SU-DHL-6 (cell line): ENCODE measurements around the gene MIGA1.

Experiments used
- H2AFZ ChIP-seq: fragments of 200-600 bp; sonication (generic); 2 replicates; pipeline ENCODE4 v1.6.1; 2014; ENCODE audit warnings: low read depth, mild to moderate bottlenecking, moderate library complexity, mixed read lengths, antibody characterized with exemption, low read length; ENCODE audit not compliant: severe bottlenecking
- H3F3A ChIP-seq: fragments of 200-600 bp; shearing (Covaris generic); 2 replicates; pipeline ENCODE4 v1.6.0; 2016; ENCODE audit warnings: antibody characterized with exemption, mild to moderate bottlenecking; ENCODE audit not compliant: insufficient read depth
- H3K27ac ChIP-seq: fragments of 200-600 bp; sonication (generic); 2 replicates; pipeline ENCODE4 v1.5.1; 2016; ENCODE audit warnings: low read depth, mild to moderate bottlenecking, low read length, moderate library complexity, mixed read lengths
- H3K27me3 ChIP-seq: fragments of 200-600 bp; sonication (generic), shearing (Covaris generic); 2 replicates; pipeline ENCODE4 v1.6.0; 2014; ENCODE audit warnings: mild to moderate bottlenecking, low read length
- H3K36me3 ChIP-seq: fragments of 200-600 bp; sonication (generic); 2 replicates; pipeline ENCODE4 v1.6.1; 2014; ENCODE audit warnings: mild to moderate bottlenecking, low read length, mixed read lengths
- H3K4me2 ChIP-seq: fragments of 300-600, 200-600 bp; shearing (Covaris generic), sonication (generic); 2 replicates; pipeline ENCODE4 v1.6.0; 2014; ENCODE audit warnings: low read length, low read depth, mild to moderate bottlenecking; ENCODE audit not compliant: poor library complexity, severe bottlenecking
- H3K4me3 ChIP-seq: fragments of 200-600 bp; sonication (generic); 2 replicates; pipeline ENCODE4 v1.5.1; 2014; ENCODE audit warnings: antibody characterized with exemption, low read length, mild to moderate bottlenecking, mixed read lengths; ENCODE audit not compliant: insufficient read depth, poor library complexity, severe bottlenecking
- H3K79me2 ChIP-seq: fragments of 200-600 bp; sonication (generic); 2 replicates; pipeline ENCODE4 v1.6.1; 2014; ENCODE audit warnings: mild to moderate bottlenecking, low read length, moderate library complexity; ENCODE audit not compliant: insufficient read depth
- H3K9ac ChIP-seq: fragments of 200-600 bp; sonication (generic); 2 replicates; pipeline ENCODE4 v1.7.0; 2014; ENCODE audit warnings: mild to moderate bottlenecking, low read length
- H3K9me2 ChIP-seq: fragments of 200-600 bp; sonication (generic); replicated peaks from 2 replicates; pipeline ENCODE4 v1.6.1; 2014; ENCODE audit warnings: low read length; ENCODE audit not compliant: insufficient read depth
- H3K9me3 ChIP-seq: fragments of 200-600 bp; sonication (generic); 2 replicates; pipeline ENCODE4 v1.6.1; 2014; ENCODE audit warnings: low read length, mixed read lengths; ENCODE audit not compliant: insufficient read depth
- H4K20me1 ChIP-seq: fragments of 200-600 bp; sonication (generic); 2 replicates; pipeline ENCODE4 v1.6.1; 2014; ENCODE audit warnings: low read depth, mild to moderate bottlenecking, antibody characterized with exemption, low read length, moderate library complexity, mixed read lengths
- CTCF ChIP-seq: fragments of 200-600 bp; sonication (generic); IDR thresholded peaks from one replicate; pipeline ENCODE4 v1.5.1; 2017; ENCODE audit warnings: antibody characterized with exemption, mild to moderate bottlenecking, low read length, moderate library complexity; ENCODE audit not compliant: insufficient read depth, poor library complexity, severe bottlenecking
- EZH2phosphoT487 ChIP-seq: fragments of 200-600 bp; sonication (generic), shearing (Covaris generic); conservative IDR thresholded peaks from 2 replicates; pipeline ENCODE4 v1.6.1; 2018; ENCODE audit warnings: mild to moderate bottlenecking, antibody characterized with exemption, low read length, moderate library complexity, mixed read lengths

Gene MIGA1

GRCh38 chr1:77882411-77882810 lies 103.0 kb downstream of the MIGA1 start:
- Histone ChIP-seq H3K36me3 (no peaks in the 10 kb centered on the region), H3K9me2 (no peaks in the 10 kb centered on the region), H4K20me1 (no peaks in the 10 kb centered on the region), H3K4me2 (no peak overlapping the region), H2AFZ (no peak overlapping the region), H3K27me3 (no peaks in the 10 kb centered on the region), H3K9me3 (no peaks in the 10 kb centered on the region), H3K4me3 (no peak overlapping the region), H3K27ac (no peak overlapping the region), H3K79me2 (no peaks in the 10 kb centered on the region), H3F3A (peaks cover 4% of the 10 kb centered on the region; the same call in 1 of the 2 replicates), H3K9ac (no peak overlapping the region)
- TF ChIP-seq EZH2phosphoT487, result no peak
- TF ChIP-seq CTCF, result no peak

GRCh38 chr1:77888081-77888780 lies 108.8 kb downstream of the MIGA1 start, which contains the start of gene NEXN:
NEXN (plus strand) TSS chr1:77888624; CDS start chr1:77916107, 27,483 bp downstream.
- no peak within 1 kb of the TSS for H3K4me3 ChIP-seq
- H3K4me2 ChIP-seq, result no peak within 1 kb of the TSS
- H3K36me3 ChIP-seq, result no peaks in the 10 kb centered on the region
- H3K27me3 ChIP-seq, result no peaks in the 10 kb centered on the region
- H3K79me2 ChIP-seq, result no peaks in the 10 kb centered on the region
- no peak within 1 kb of the TSS for H3K27ac ChIP-seq
- no peaks in the 10 kb centered on the region for H4K20me1 ChIP-seq
- no peaks in the 10 kb centered on the region for H3K9me2 ChIP-seq
- H3K9ac ChIP-seq, result no peak within 1 kb of the TSS
- no peak for TF ChIP-seq CTCF
- no peak for TF ChIP-seq EZH2phosphoT487
- no peaks in the 10 kb centered on the region for H3F3A ChIP-seq
- no peak within 1 kb of the TSS for H2AFZ ChIP-seq
- no peaks in the 10 kb centered on the region for H3K9me3 ChIP-seq

GRCh38 chr1:77888781-77889642 lies 109.6 kb downstream of the MIGA1 start:
- Histone ChIP-seq H3K27ac (no peak overlapping the region), H3K4me3 (no peak overlapping the region), H3K27me3 (no peaks in the 10 kb centered on the region), H3K9me2 (no peaks in the 10 kb centered on the region), H3K4me2 (no peak overlapping the region), H4K20me1 (no peaks in the 10 kb centered on the region), H3K9ac (no peak overlapping the region), H3F3A (no peaks in the 10 kb centered on the region), H3K36me3 (no peaks in the 10 kb centered on the region), H3K79me2 (no peaks in the 10 kb centered on the region), H2AFZ (no peak overlapping the region), H3K9me3 (no peaks in the 10 kb centered on the region)
- TF ChIP-seq EZH2phosphoT487 (no peak), CTCF (no peak)
